Activated CD8-positive, alpha-beta T cell treated with anti-CD3 and anti-CD28 coated beads for 36 hours (primary cell): Measurements from ENCODE around the gene SASH1. TPM values are rescaled to one million over a fixed set of nuclear protein-coding genes. Genes with fewer than 3 reads are reported as not detected.

Experiments
- ATAC-seq: fragments of 200-7000 bp; cut with Tn5 transposase; one replicate; pipeline ENCODE4 v1.10.0; 2021; ENCODE audit warnings: mild to moderate bottlenecking, moderate library complexity
- CTCF ChIA-PET: fragments of 350-600 bp; sonication (Branson Sonifier 250); formaldehyde crosslinking; loops from one replicate; lab custom pipeline; 2021; ENCODE audit warnings: antibody characterized with exemption; lab: Charles Lee
- POLR2A ChIA-PET: fragments of 350-600 bp; sonication (Branson Sonifier 250); formaldehyde crosslinking; loops from one replicate; lab custom pipeline; 2021; ENCODE audit warnings: antibody characterized with exemption; lab: Charles Lee
- DNase-seq: peaks from one replicate; pipeline ENCODE4 v3.0.0-alpha.2; 2020
- H3K27ac Mint-ChIP-seq: one replicate; pipeline ENCODE4 v1.8.0; 2021; ENCODE audit warnings: mild to moderate bottlenecking, mixed read lengths
- H3K27me3 Mint-ChIP-seq: one replicate; pipeline ENCODE4 v1.8.0; 2021; ENCODE audit warnings: mixed read lengths
- H3K36me3 Mint-ChIP-seq: one replicate; pipeline ENCODE4 v1.8.0; 2021; ENCODE audit warnings: low read depth, mixed read lengths
- H3K4me1 Mint-ChIP-seq: one replicate; pipeline ENCODE4 v1.8.0; 2021; ENCODE audit warnings: low read depth, mixed read lengths
- H3K4me3 Mint-ChIP-seq: one replicate; pipeline ENCODE4 v1.8.0; 2021; ENCODE audit warnings: mild to moderate bottlenecking, moderate library complexity, mixed read lengths
- H3K9me3 Mint-ChIP-seq: one replicate; pipeline ENCODE4 v1.8.0; 2021; ENCODE audit warnings: mixed read lengths
- CTCF ChIP-seq: fragments of 200-600 bp; IDR thresholded peaks from one replicate; pipeline ENCODE4 v1.8.0; 2022; ENCODE audit warnings: antibody characterized with exemption, mild to moderate bottlenecking
- intact Hi-C: fragments of 100-400 bp; cut with micrococcal nuclease; formaldehyde crosslinking; loops from one replicate; pipeline ENCODE4 v1.10.0; 2022
- total RNA-seq, 2 experiments: library from RNA; stranded (reverse); gene quantifications; one replicate each; pipeline ENCODE4 v1.2.3, GENCODE V29; 2021

The SASH1 gene
- total RNA-seq, 2 experiments from 2014 or later = 0.04 to 0.05 TPM

- Mint-ChIP-seq H3K4me3 (no peak overlapping the region), H3K27me3 (peaks cover 37% of the 10 kb centered on the region), H3K36me3 (no peaks in the 10 kb centered on the region), H3K4me1 (peaks cover 7% of the 10 kb centered on the region), H3K27ac (no peak overlapping the region), H3K9me3 (no peaks in the 10 kb centered on the region)
- POLR2A ChIA-PET = no interaction called here
- intact Hi-C loops = no loop called here
- CTCF ChIA-PET = no interaction called here
- ATAC-seq (no peak), DNase-seq (no peak)
- no peak for TF ChIP-seq CTCF
Observed at GRCh38 chr6:148340586-148341297, 1.9 kb upstream of the SASH1 start.

GRCh38 chr6:148342100-148342349 lies 613 bp upstream of the SASH1 start:
- POLR2A ChIA-PET = no interaction called here
- intact Hi-C loops = no loop called here
- peaks cover 40% of the 10 kb centered on the region for H3K27me3 Mint-ChIP-seq
- H3K4me3 Mint-ChIP-seq = no peak overlapping the region
- DNase-seq (no peak), ATAC-seq (no peak)
- CTCF ChIA-PET = no interaction called here
- no peaks in the 10 kb centered on the region for H3K36me3 Mint-ChIP-seq
- no peak for TF ChIP-seq CTCF
- no peak overlapping the region for H3K27ac Mint-ChIP-seq
- H3K9me3 Mint-ChIP-seq = no peaks in the 10 kb centered on the region
- peaks cover 7% of the 10 kb centered on the region for H3K4me1 Mint-ChIP-seq

- CTCF ChIA-PET = no interaction called here
- H3K27me3 Mint-ChIP-seq = peaks cover 42% of the 10 kb centered on the region
- no peak for TF ChIP-seq CTCF
- H3K9me3 Mint-ChIP-seq = no peaks in the 10 kb centered on the region
- no peak for DNase-seq
- intact Hi-C loops = no loop called here
- POLR2A ChIA-PET = no interaction called here
- no peak for ATAC-seq
- peaks cover 7% of the 10 kb centered on the region for H3K4me1 Mint-ChIP-seq
- no peak overlapping the region for H3K27ac Mint-ChIP-seq
- H3K4me3 Mint-ChIP-seq = no peak overlapping the region
- H3K36me3 Mint-ChIP-seq = no peaks in the 10 kb centered on the region
Observed at GRCh38 chr6:148343047-148343782, 577 bp downstream of the SASH1 start.

GRCh38 chr6:148345176-148345575 lies 2.5 kb downstream of the SASH1 start:
- H3K4me1 Mint-ChIP-seq = peaks cover 7% of the 10 kb centered on the region
- no peak overlapping the region for H3K4me3 Mint-ChIP-seq
- POLR2A ChIA-PET = no interaction called here
- no peak overlapping the region for H3K27ac Mint-ChIP-seq
- no peak for TF ChIP-seq CTCF
- H3K36me3 Mint-ChIP-seq = no peaks in the 10 kb centered on the region
- CTCF ChIA-PET = no interaction called here
- ATAC-seq (no peak), DNase-seq (no peak)
- intact Hi-C loops = no loop called here
- H3K27me3 Mint-ChIP-seq = peaks cover 47% of the 10 kb centered on the region
- no peaks in the 10 kb centered on the region for H3K9me3 Mint-ChIP-seq

GRCh38 chr6:148345578-148345977 lies 2.9 kb downstream of the SASH1 start:
- Mint-ChIP-seq H3K4me1 (peaks cover 7% of the 10 kb centered on the region), H3K27ac (no peak overlapping the region), H3K9me3 (no peaks in the 10 kb centered on the region), H3K36me3 (no peaks in the 10 kb centered on the region), H3K27me3 (peaks cover 47% of the 10 kb centered on the region), H3K4me3 (no peak overlapping the region)
- intact Hi-C loops = no loop called here
- no peak for DNase-seq
- ATAC-seq = no peak
- CTCF ChIA-PET = no interaction called here
- POLR2A ChIA-PET = no interaction called here
- TF ChIP-seq CTCF = no peak
